ENCODE measurements around the gene CPNE4.

DNA sequence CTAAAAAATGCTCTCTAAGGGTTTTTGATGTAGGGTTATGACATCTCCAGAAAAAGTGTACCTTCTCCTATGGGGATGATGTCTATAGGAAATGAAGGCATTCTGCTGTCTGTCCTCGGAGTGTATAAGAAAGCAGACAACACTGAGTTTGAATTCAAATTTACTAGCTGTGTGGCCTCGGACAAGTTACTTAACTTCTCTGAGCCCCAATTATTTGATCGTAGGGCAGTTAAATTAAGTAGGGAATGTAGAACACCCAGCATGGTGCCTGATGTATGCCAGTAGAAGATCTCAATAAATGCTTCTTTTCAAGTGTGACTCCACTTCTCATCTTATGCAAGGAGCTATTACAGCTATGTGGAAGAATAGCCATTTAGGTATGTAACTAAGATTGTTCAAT lies 184.6 kb downstream of the CPNE4 start:
- TF ChIP-seq, protein P1, sequence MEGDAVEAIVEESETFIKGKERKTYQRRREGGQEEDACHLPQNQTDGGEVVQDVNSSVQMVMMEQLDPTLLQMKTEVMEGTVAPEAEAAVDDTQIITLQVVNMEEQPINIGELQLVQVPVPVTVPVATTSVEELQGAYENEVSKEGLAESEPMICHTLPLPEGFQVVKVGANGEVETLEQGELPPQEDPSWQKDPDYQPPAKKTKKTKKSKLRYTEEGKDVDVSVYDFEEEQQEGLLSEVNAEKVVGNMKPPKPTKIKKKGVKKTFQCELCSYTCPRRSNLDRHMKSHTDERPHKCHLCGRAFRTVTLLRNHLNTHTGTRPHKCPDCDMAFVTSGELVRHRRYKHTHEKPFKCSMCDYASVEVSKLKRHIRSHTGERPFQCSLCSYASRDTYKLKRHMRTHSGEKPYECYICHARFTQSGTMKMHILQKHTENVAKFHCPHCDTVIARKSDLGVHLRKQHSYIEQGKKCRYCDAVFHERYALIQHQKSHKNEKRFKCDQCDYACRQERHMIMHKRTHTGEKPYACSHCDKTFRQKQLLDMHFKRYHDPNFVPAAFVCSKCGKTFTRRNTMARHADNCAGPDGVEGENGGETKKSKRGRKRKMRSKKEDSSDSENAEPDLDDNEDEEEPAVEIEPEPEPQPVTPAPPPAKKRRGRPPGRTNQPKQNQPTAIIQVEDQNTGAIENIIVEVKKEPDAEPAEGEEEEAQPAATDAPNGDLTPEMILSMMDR (IDR thresholded peaks at IDR 0.05; ENCODE audit: extremely low read depth in 1 of 2, insufficient read depth in 1 of 2, low read depth in 1 of 2, low read length in 2 of 2) = no peak
- TF ChIP-seq MAX (IDR thresholded peaks at IDR 0.05; ENCODE audit: insufficient read depth, insufficient read length) (no peak), POLR2AphosphoS5 (IDR thresholded peaks at IDR 0.05; ENCODE audit: insufficient read depth, low read depth, low read length) (no peak), POLR2A (IDR thresholded peaks at IDR 0.05; ENCODE audit: low read depth, low read length) (no peak), EZH2 (IDR thresholded peaks at IDR 0.05; ENCODE audit: borderline replicate concordance, low read depth, low read length, severe bottlenecking) (no peak), JUN (IDR thresholded peaks at IDR 0.05; ENCODE audit: borderline replicate concordance, insufficient read depth, insufficient read length, low read depth) (no peak), MYC (IDR thresholded peaks at IDR 0.05; ENCODE audit: low read depth, low read length) (no peak), FOS (IDR thresholded peaks at IDR 0.05; ENCODE audit: borderline replicate concordance, insufficient read depth, low read length) (no peak), GATA2 (IDR thresholded peaks at IDR 0.05; ENCODE audit: insufficient read depth, insufficient read length, low read depth, low read length) (no peak)

All from endothelial cell of umbilical vein (primary cell).